H9 (cell line): ENCODE measurements around the gene KIF23. TPM values are rescaled to one million over a fixed set of nuclear protein-coding genes. Genes with fewer than 3 reads are reported as not detected.

Experiments used
- DNase-seq: peaks from one replicate; pipeline ENCODE4 v3.0.0-alpha.2; 2017
- H2AFZ ChIP-seq: one replicate; pipeline ENCODE4 v1.6.1; 2013; ENCODE audit warnings: mild to moderate bottlenecking, low read length, control low read depth, moderate library complexity
- H2AK5ac ChIP-seq: 2 replicates; pipeline ENCODE4 v1.6.1; 2013; ENCODE audit warnings: low read length, control low read depth, mixed read lengths; ENCODE audit not compliant: insufficient read length
- H2BK120ac ChIP-seq: one replicate; pipeline ENCODE4 v1.6.1; 2013; ENCODE audit warnings: low read depth, mild to moderate bottlenecking, low read length, control low read depth, inconsistent platforms; ENCODE audit not compliant: poor library complexity, severe bottlenecking
- H2BK12ac ChIP-seq: 2 replicates; pipeline ENCODE4 v1.6.1; 2013; ENCODE audit warnings: low read length, control low read depth, mixed read lengths, low read depth; ENCODE audit not compliant: insufficient read length
- H2BK15ac ChIP-seq: 2 replicates; pipeline ENCODE4 v1.6.1; 2013; ENCODE audit warnings: low read depth, low read length, control low read depth
- H2BK20ac ChIP-seq: one replicate; pipeline ENCODE4 v1.6.1; 2013; ENCODE audit warnings: low read depth, mild to moderate bottlenecking, low read length, control low read depth, inconsistent platforms; ENCODE audit not compliant: poor library complexity, severe bottlenecking
- H2BK5ac ChIP-seq: 2 replicates; pipeline ENCODE4 v1.6.1; 2013; ENCODE audit warnings: low read length, control low read depth, mixed read lengths; ENCODE audit not compliant: insufficient read length
- H3K14ac ChIP-seq: 2 replicates; pipeline ENCODE4 v1.6.1; 2013; ENCODE audit warnings: low read length, control low read depth; ENCODE audit not compliant: insufficient read depth
- H3K18ac ChIP-seq: 2 replicates; pipeline ENCODE4 v1.6.1; 2013; ENCODE audit warnings: low read depth, mild to moderate bottlenecking, mixed read lengths, low read length, control low read depth; ENCODE audit not compliant: insufficient read length
- H3K23ac ChIP-seq: 2 replicates; pipeline ENCODE4 v1.6.1; 2013; ENCODE audit warnings: low read length, control low read depth, mixed read lengths, low read depth; ENCODE audit not compliant: insufficient read length
- H3K23me2 ChIP-seq: 2 replicates; pipeline ENCODE4 v1.6.1; 2013; ENCODE audit warnings: low read depth, mild to moderate bottlenecking, mixed read lengths, low read length, control low read depth; ENCODE audit not compliant: insufficient read length, poor library complexity, severe bottlenecking
- H3K27ac ChIP-seq: 2 replicates; pipeline ENCODE4 v1.5.1; 2013; ENCODE audit warnings: low read length, control low read depth, mixed read lengths, low read depth; ENCODE audit not compliant: insufficient read length
- H3K27me3 ChIP-seq: 2 replicates; pipeline ENCODE4 v1.6.1; 2013; ENCODE audit warnings: low read length, control low read depth, inconsistent platforms; ENCODE audit not compliant: insufficient read depth
- H3K4ac ChIP-seq: 2 replicates; pipeline ENCODE4 v1.6.1; 2013; ENCODE audit warnings: low read depth, mild to moderate bottlenecking, control low read depth, inconsistent platforms, low read length, moderate library complexity
- H3K4me1 ChIP-seq: 2 replicates; pipeline ENCODE4 v1.6.1; 2013; ENCODE audit warnings: low read length, control low read depth, inconsistent platforms; ENCODE audit not compliant: insufficient read depth
- H3K4me2 ChIP-seq: 2 replicates; pipeline ENCODE4 v1.6.1; 2013; ENCODE audit warnings: low read length, control low read depth, mixed read lengths; ENCODE audit not compliant: insufficient read length, insufficient read depth
- H3K56ac ChIP-seq: 2 replicates; pipeline ENCODE4 v1.6.1; 2013; ENCODE audit warnings: low read depth, mild to moderate bottlenecking, mixed read lengths, low read length, control low read depth; ENCODE audit not compliant: insufficient read length
- H3K79me1 ChIP-seq: 2 replicates; pipeline ENCODE4 v1.6.1; 2013; ENCODE audit warnings: low read depth, mild to moderate bottlenecking, moderate library complexity, low read length, control low read depth, inconsistent platforms; ENCODE audit not compliant: insufficient read depth, poor library complexity, severe bottlenecking
- H3K79me2 ChIP-seq: 2 replicates; pipeline ENCODE4 v1.6.1; 2013; ENCODE audit warnings: low read length, control low read depth, inconsistent platforms; ENCODE audit not compliant: insufficient read depth
- H3K9ac ChIP-seq: 2 replicates; pipeline ENCODE4 v1.6.1; 2013; ENCODE audit warnings: low read length, control low read depth, mixed read lengths; ENCODE audit not compliant: insufficient read length; ENCODE audit errors: extremely low read depth
- H3K9me3 ChIP-seq: one replicate; pipeline ENCODE4 v1.6.1; 2013; ENCODE audit warnings: low read depth, low read length, inconsistent platforms; ENCODE audit not compliant: control insufficient read depth
- H3T11ph ChIP-seq: one replicate; pipeline ENCODE4 v1.6.1; 2013; ENCODE audit warnings: mild to moderate bottlenecking, low read length, control low read depth, inconsistent platforms
- H4K20me1 ChIP-seq: one replicate; pipeline ENCODE4 v1.6.1; 2013; ENCODE audit not compliant: control insufficient read depth, insufficient read length, insufficient read depth
- H4K5ac ChIP-seq: 2 replicates; pipeline ENCODE4 v1.6.1; 2013; ENCODE audit warnings: low read depth, mild to moderate bottlenecking, mixed read lengths, low read length, control low read depth; ENCODE audit not compliant: insufficient read length
- H4K8ac ChIP-seq: replicated peaks from 2 replicates; pipeline ENCODE4 v1.6.1; 2013; ENCODE audit warnings: low read length, control low read depth, mixed read lengths, low read depth; ENCODE audit not compliant: insufficient read length
- H4K91ac ChIP-seq: 2 replicates; pipeline ENCODE4 v1.6.1; 2013; ENCODE audit warnings: low read depth, mild to moderate bottlenecking, moderate library complexity, mixed read lengths, low read length, control low read depth; ENCODE audit not compliant: insufficient read length
- H3K27ac Mint-ChIP-seq, 3 experiments: 2 replicates in 2 of 3; 3 replicates in 1 of 3; pipeline ENCODE4 v1.8.0; 2020 to 2021; ENCODE audit warnings: mixed read lengths in 3 of 3, mild to moderate bottlenecking in 1 of 3, moderate library complexity in 1 of 3
- H3K27me3 Mint-ChIP-seq: 2 replicates; pipeline ENCODE4 v1.8.0; 2021; ENCODE audit warnings: low read depth, mild to moderate bottlenecking, moderate library complexity, mixed read lengths
- H3K36me3 Mint-ChIP-seq, 3 experiments: 2 replicates in 2 of 3; 3 replicates in 1 of 3; pipeline ENCODE4 v1.8.0; 2020 to 2021; ENCODE audit warnings: low read depth in 3 of 3, mixed read lengths in 3 of 3; ENCODE audit not compliant: insufficient read depth in 1 of 3
- H3K4me1 Mint-ChIP-seq, 2 experiments: 2 replicates each; pipeline ENCODE4 v1.8.0; 2020; ENCODE audit warnings: mixed read lengths in 2 of 2
- H3K4me3 Mint-ChIP-seq, 2 experiments: 2 replicates in 1 of 2; 3 replicates in 1 of 2; pipeline ENCODE4 v1.8.0; 2020 to 2021; ENCODE audit warnings: mild to moderate bottlenecking in 2 of 2, mixed read lengths in 2 of 2, moderate library complexity in 1 of 2
- H3K9me3 Mint-ChIP-seq, 2 experiments: 2 replicates in 1 of 2; 3 replicates in 1 of 2; pipeline ENCODE4 v1.8.0; 2020; ENCODE audit warnings: mild to moderate bottlenecking in 2 of 2, mixed read lengths in 2 of 2, moderate library complexity in 1 of 2
- WGBS: extraction: QIAGEN DNeasy Blood & Tissue Kit; methylation state at CpG from one replicate; pipeline ENCODE4 v1.1.7; 2013; ENCODE audit warnings: missing lambda C conversion rate, low lambda C conversion rate, mixed read lengths; ENCODE audit not compliant: insufficient read length; ENCODE audit errors: extremely low coverage; 5-methylcytosine and 5-hydroxymethylcytosine counted together
- long read RNA-seq: library from polyadenylated mRNA; unstranded; transcript quantifications from one replicate; pipeline ENCODE4 v2.0.0, GENCODE V29; 2020
- total RNA-seq: library from RNA; stranded (reverse); gene quantifications from 2 replicates; pipeline ENCODE4 v1.2.1, GENCODE V29; 2021
- TF ChIP-seq, protein P1 (sequence below): fragments of 200-600 bp; sonication (generic); conservative IDR thresholded peaks from 3 replicates; pipeline ENCODE4 v1.8.0; 2021; ENCODE audit warnings: antibody characterized with exemption, mild to moderate bottlenecking

KIF23 gene
- 55.4 and 57.2 TPM in 2 replicates for total RNA-seq
- long read RNA-seq, transcript KIF23-202 (22 exons, 3,351 nt) = major isoform, 85 of 368 reads
- long read RNA-seq, transcript KIF23-201 (23 exons, 3,723 nt) = minor isoform, 17 of 368 reads
- long read RNA-seq, partial matches to known transcripts = 199 of 368 reads
- long read RNA-seq, other reads (novel, unspliced or antisense) = 67 of 368 reads

DNA sequence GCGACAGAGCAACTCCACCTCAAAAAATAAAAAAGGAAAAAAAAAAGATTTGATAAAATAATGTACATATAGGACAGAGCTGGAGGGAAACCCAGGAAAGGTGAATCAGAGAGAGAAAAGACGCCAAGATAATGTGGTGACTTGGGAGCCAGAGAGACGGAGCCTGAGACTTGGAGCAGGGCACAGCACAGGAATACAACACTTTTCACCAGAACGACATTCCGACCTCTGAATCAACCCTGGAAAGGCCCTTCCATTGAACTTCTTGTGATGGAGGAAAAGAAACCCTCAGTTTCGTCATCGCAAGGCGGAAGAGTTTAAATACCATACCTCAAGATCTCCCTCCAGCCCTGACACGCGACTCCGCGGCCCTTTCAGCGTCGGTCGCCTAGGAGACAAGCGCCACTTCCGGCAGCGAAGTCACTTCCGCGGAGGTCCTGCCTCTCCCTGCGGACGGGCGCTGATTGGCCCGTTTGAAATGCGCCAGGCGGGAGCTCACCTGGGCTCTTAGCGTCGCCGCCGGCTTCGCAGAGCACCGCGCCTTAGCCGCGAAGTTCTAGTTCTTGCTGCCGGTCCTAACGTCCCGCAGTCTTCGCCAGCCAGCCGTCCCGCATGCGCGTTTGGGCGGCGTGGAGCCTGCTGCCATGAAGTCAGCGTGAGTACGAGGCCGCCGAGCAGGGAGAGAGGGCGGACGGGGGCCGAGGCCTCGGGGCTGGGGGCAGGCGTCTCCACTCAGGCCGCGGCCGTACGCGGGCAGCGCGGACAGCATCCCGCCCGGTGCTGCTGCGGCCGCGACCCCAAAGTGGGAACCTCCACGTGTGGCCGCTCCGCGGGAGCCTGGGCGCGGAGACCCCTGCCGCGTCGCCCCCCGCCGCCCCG, at the start of gene KIF23:
TSS of gene KIF23 (plus strand) at position 528 of the 879 bp plus-strand sequence. CDS start at position 645, 117 bp downstream.
- peaks cover 9 to 15% of the 10 kb centered on the region in 2 experiments for H3K4me1 Mint-ChIP-seq
- Histone ChIP-seq H2BK15ac (no peak within 1 kb of the TSS), H3K4ac (no peak within 1 kb of the TSS), H3K9me3 (no peaks in the 10 kb centered on the region), H3T11ph (no peak within 1 kb of the TSS), H3K79me1 (peaks cover 3% of the 10 kb centered on the region), H2BK12ac (no peak within 1 kb of the TSS), H2BK20ac (no peak within 1 kb of the TSS), H4K8ac (no peak within 1 kb of the TSS), H3K27ac (no peak within 1 kb of the TSS), H3K4me2 (peak within 1 kb of the TSS; percentile 46), H2AFZ (no peak within 1 kb of the TSS), H4K91ac (no peak within 1 kb of the TSS), H2BK120ac (no peak within 1 kb of the TSS), H3K56ac (no peak within 1 kb of the TSS), H3K18ac (peak within 1 kb of the TSS; percentile 14), H2BK5ac (no peak within 1 kb of the TSS), H2AK5ac (no peak within 1 kb of the TSS), H3K9ac (peak within 1 kb of the TSS; percentile 74), H3K23ac (no peak within 1 kb of the TSS), H3K27me3 (no peaks in the 10 kb centered on the region), H3K23me2 (no peaks in the 10 kb centered on the region), H4K20me1 (no peaks in the 10 kb centered on the region), H3K4me1 (no peaks in the 10 kb centered on the region), H4K5ac (no peak within 1 kb of the TSS), H3K79me2 (peaks cover 10% of the 10 kb centered on the region; the same call in 1 of the 2 replicates), H3K14ac (peak within 1 kb of the TSS; percentile 21)
- no peaks in the 10 kb centered on the region; a peak in 1 of 5 replicates for H3K9me3 Mint-ChIP-seq
- no CpG with 5 or more reads among the region's 78 CpGs for WGBS
- H3K27ac Mint-ChIP-seq = peak within 1 kb of the TSS; percentile 83 to 94 (median 88); a peak in 6 of 7 replicates
- H3K27me3 Mint-ChIP-seq = no peaks in the 10 kb centered on the region
- peak within 1 kb of the TSS; percentile 88 to 91 for H3K4me3 Mint-ChIP-seq
- peak; percentile 97 for DNase-seq
- TF ChIP-seq, protein P1, sequence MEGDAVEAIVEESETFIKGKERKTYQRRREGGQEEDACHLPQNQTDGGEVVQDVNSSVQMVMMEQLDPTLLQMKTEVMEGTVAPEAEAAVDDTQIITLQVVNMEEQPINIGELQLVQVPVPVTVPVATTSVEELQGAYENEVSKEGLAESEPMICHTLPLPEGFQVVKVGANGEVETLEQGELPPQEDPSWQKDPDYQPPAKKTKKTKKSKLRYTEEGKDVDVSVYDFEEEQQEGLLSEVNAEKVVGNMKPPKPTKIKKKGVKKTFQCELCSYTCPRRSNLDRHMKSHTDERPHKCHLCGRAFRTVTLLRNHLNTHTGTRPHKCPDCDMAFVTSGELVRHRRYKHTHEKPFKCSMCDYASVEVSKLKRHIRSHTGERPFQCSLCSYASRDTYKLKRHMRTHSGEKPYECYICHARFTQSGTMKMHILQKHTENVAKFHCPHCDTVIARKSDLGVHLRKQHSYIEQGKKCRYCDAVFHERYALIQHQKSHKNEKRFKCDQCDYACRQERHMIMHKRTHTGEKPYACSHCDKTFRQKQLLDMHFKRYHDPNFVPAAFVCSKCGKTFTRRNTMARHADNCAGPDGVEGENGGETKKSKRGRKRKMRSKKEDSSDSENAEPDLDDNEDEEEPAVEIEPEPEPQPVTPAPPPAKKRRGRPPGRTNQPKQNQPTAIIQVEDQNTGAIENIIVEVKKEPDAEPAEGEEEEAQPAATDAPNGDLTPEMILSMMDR = no peak
- H3K36me3 Mint-ChIP-seq = peaks cover 12 to 23% (median 22%) of the 10 kb centered on the region in 3 experiments; a peak in 6 of 7 replicates
